Vagina (tissue), 2 donors: ENCODE data around the gene ATP6V0E1.

ENCODE experiments used
- POLR2A ChIP-seq, 2 donors: fragments of 450-650 bp; IDR thresholded peaks; one replicate each; pipeline ENCODE4 v1.6.1; 2017; ENCODE audit warnings: antibody characterized with exemption in 2 of 2, mild to moderate bottlenecking in 2 of 2, moderate library complexity in 2 of 2
- POLR2AphosphoS5 ChIP-seq, 2 donors: sonication (generic); formaldehyde crosslinking; IDR thresholded peaks; one replicate each; pipeline ENCODE4 v1.9.0; 2017; ENCODE audit warnings: antibody characterized with exemption in 2 of 2, mild to moderate bottlenecking in 2 of 2, low read depth in 1 of 2; ENCODE audit not compliant: insufficient read depth in 1 of 2
- TF ChIP-seq, protein P1 (sequence below), 3 experiments: fragments of 450-650 bp in 2 of 3; fragments of 200-600 bp in 1 of 3; sonication (generic) in 1 of 3; IDR thresholded peaks; one replicate each; pipeline ENCODE4 v1.5.1; 2017 to 2019; ENCODE audit warnings: antibody characterized with exemption in 3 of 3, mild to moderate bottlenecking in 2 of 3, moderate library complexity in 2 of 3

DNA sequence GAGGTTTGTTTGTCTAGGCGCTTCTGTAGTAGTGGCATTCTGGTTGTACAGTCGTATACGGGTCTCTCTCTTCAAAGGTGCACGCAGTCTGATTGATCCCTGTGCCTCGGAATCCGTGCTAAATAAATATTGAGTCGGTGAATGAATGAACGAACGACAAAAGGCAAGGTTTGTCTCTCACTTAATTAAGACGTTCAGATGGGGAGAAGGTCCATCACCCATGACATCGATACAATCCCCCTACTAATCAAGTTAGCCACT is 72.1 kb downstream of the ATP6V0E1 start:
- TF ChIP-seq, protein P1, sequence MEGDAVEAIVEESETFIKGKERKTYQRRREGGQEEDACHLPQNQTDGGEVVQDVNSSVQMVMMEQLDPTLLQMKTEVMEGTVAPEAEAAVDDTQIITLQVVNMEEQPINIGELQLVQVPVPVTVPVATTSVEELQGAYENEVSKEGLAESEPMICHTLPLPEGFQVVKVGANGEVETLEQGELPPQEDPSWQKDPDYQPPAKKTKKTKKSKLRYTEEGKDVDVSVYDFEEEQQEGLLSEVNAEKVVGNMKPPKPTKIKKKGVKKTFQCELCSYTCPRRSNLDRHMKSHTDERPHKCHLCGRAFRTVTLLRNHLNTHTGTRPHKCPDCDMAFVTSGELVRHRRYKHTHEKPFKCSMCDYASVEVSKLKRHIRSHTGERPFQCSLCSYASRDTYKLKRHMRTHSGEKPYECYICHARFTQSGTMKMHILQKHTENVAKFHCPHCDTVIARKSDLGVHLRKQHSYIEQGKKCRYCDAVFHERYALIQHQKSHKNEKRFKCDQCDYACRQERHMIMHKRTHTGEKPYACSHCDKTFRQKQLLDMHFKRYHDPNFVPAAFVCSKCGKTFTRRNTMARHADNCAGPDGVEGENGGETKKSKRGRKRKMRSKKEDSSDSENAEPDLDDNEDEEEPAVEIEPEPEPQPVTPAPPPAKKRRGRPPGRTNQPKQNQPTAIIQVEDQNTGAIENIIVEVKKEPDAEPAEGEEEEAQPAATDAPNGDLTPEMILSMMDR (IDR thresholded peaks at IDR 0.05) = no peak
- no peak for TF ChIP-seq POLR2A (IDR thresholded peaks at IDR 0.05)
- no peak for TF ChIP-seq POLR2AphosphoS5 (IDR thresholded peaks at IDR 0.05; ENCODE audit: insufficient read depth in 1 of 2, low read depth in 1 of 2)
